Stimulated activated naive CD4-positive, alpha-beta T cell treated with Interleukin-2 at 50 U/mL for 16 hours (primary cell): Measurements from ENCODE around the gene RGL3.
"Not testable (repeated sequence)": the region's sequence is repeated elsewhere in the genome, so short reads cannot be mapped to it uniquely, and the experiment has no call there.

Experiments used
- DNase-seq: peaks from one replicate; lab custom pipeline; 2025; lab: John Stamatoyannopoulos, UW

The RGL3 gene

GRCh38 chr19:11450570-11451326 lies 31.6 kb upstream of the RGL3 start:
- DNase-seq = no peak

GRCh38 chr19:11448923-11449554 lies 29.9 kb upstream of the RGL3 start:
- DNase-seq = no peak

GRCh38 chr19:11448410-11448809 lies 29.3 kb upstream of the RGL3 start:
- DNase-seq = no peak

GRCh38 chr19:11447347-11448262 lies 28.5 kb upstream of the RGL3 start:
- no peak for DNase-seq

GRCh38 chr19:11446652-11447301 lies 27.7 kb upstream of the RGL3 start:
- no peak for DNase-seq

- no peak for DNase-seq
Measured at GRCh38 chr19:11446271-11446651, 27.1 kb upstream of the RGL3 start.

- no peak for DNase-seq
Measured at GRCh38 chr19:11445141-11445540, 26.0 kb upstream of the RGL3 start.

- DNase-seq = no peak
Measured at GRCh38 chr19:11444059-11444458, 24.9 kb upstream of the RGL3 start.

GRCh38 chr19:11437955-11438354 lies 18.8 kb upstream of the RGL3 start:
- DNase-seq = no peak

- DNase-seq = no peak
Measured at GRCh38 chr19:11435833-11436313, 16.8 kb upstream of the RGL3 start.

GRCh38 chr19:11435057-11435832 lies 16.1 kb upstream of the RGL3 start, which contains the start of the genes ODAD3 and PRKCSH:
TSS of gene ODAD3 (minus strand) at chr19:11435121. CDS start at chr19:11435016, 105 bp downstream.
TSS of gene PRKCSH (plus strand) at chr19:11435635. CDS start at chr19:11436118, 483 bp downstream.
- DNase-seq = peak; percentile 100

- no peak for DNase-seq
Measured at GRCh38 chr19:11434703-11435056, 15.6 kb upstream of the RGL3 start.

- DNase-seq = not testable (repeated sequence)
Measured at GRCh38 chr19:11433526-11433925, 14.4 kb upstream of the RGL3 start.

GRCh38 chr19:11426656-11427055 lies 7.5 kb upstream of the RGL3 start:
- no peak for DNase-seq

- DNase-seq = no peak
Measured at GRCh38 chr19:11425719-11426457, 6.8 kb upstream of the RGL3 start.

- no peak for DNase-seq
Measured at GRCh38 chr19:11423791-11424181, 4.7 kb upstream of the RGL3 start.

GRCh38 chr19:11423164-11423790 lies 4.2 kb upstream of the RGL3 start:
- no peak for DNase-seq

GRCh38 chr19:11422163-11423065 lies 3.3 kb upstream of the RGL3 start:
- peak; percentile 39 for DNase-seq
